HG03108 (cell line): Measurements from ENCODE around the gene UBN2.

Source experiments
- ATAC-seq: cut with Tn5 transposase; IDR thresholded peaks from one replicate; pipeline ENCODE4 v1.9.1; 2021; ENCODE audit warnings: moderate library complexity; ENCODE audit not compliant: unreplicated experiment

The UBN2 gene

GRCh38 chr7:139341776-139342226 lies 110.8 kb downstream of the UBN2 start:
- ATAC-seq = no peak

- no peak for ATAC-seq
These were observed 114.0 kb downstream of the UBN2 start for GRCh38 chr7:139345042-139345441.

- ATAC-seq = no peak
These were observed 120.0 kb downstream of the UBN2 start for GRCh38 chr7:139351027-139351426.

GRCh38 chr7:139354729-139355128 lies 123.7 kb downstream of the UBN2 start:
- ATAC-seq = no peak

- no peak for ATAC-seq
These were observed 124.3 kb downstream of the UBN2 start for GRCh38 chr7:139355320-139355719.
